HFF-Myc (cell line): ENCODE measurements around the gene FYB1.

Source experiments
- DNase-seq: peaks from one replicate; pipeline ENCODE4 v3.0.0-alpha.2; 2011; ENCODE audit warnings: low read depth; ENCODE audit errors: extremely low read depth
- H3K4me3 ChIP-seq: replicated peaks from 2 replicates; pipeline ENCODE4 v1.5.1; 2011; ENCODE audit warnings: low read depth, mild to moderate bottlenecking, control low read depth, low read length
- TF ChIP-seq, protein P1 (sequence below): IDR thresholded peaks from 2 replicates; pipeline ENCODE4 v1.5.1; 2012; ENCODE audit warnings: mild to moderate bottlenecking, low read depth, low read length, control low read depth; ENCODE audit errors: missing control alignments

FYB1 gene

DNA sequence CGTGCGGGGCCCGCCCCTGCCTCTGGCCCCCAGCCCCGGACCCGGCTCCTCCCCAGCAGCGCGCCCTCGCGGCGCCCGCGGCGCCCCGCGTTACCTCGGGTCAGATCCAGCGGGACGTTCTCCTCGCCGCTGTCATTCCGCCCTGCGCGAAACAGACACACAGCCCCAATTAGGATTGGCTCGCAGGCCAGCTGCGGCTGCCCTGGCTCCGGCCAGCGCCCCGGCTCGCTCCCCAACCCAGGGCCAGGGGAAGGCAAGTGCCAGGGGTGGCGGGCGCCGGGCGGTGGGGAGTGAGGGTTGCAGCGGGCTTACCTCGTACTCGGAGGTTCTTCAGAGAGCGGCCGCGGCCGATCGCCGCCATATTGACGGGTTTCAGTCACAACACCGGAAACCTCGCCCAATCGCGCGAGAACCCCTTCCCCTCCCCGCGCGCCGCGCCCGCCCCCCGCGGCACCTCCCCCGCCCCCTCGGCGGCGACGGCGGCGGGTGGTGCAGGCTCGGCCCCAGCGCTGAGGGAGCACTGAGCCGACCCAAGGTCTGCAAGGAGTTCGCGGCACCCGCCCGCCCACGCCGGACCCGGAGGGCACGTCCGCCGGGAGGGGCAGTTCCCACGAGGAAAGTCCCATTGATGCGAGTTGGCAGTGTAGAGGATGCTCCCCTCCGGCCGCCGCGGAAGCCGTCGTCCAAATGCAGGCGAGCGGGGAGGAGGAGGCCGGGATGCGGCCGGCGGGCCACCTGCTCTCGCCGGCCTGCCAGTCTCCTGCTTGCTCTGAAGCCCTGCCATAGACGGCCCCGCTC, 145.1 kb downstream of the FYB1 start, which contains the start of gene RICTOR:
RICTOR (minus strand) TSS at position 383 of the 798 bp plus-strand sequence; CDS start at position 361, 22 bp downstream.
- DNase-seq: no peak
- H3K4me3 ChIP-seq: peak within 1 kb of the TSS; percentile 86
- TF ChIP-seq, protein P1, sequence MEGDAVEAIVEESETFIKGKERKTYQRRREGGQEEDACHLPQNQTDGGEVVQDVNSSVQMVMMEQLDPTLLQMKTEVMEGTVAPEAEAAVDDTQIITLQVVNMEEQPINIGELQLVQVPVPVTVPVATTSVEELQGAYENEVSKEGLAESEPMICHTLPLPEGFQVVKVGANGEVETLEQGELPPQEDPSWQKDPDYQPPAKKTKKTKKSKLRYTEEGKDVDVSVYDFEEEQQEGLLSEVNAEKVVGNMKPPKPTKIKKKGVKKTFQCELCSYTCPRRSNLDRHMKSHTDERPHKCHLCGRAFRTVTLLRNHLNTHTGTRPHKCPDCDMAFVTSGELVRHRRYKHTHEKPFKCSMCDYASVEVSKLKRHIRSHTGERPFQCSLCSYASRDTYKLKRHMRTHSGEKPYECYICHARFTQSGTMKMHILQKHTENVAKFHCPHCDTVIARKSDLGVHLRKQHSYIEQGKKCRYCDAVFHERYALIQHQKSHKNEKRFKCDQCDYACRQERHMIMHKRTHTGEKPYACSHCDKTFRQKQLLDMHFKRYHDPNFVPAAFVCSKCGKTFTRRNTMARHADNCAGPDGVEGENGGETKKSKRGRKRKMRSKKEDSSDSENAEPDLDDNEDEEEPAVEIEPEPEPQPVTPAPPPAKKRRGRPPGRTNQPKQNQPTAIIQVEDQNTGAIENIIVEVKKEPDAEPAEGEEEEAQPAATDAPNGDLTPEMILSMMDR: no peak

DNA sequence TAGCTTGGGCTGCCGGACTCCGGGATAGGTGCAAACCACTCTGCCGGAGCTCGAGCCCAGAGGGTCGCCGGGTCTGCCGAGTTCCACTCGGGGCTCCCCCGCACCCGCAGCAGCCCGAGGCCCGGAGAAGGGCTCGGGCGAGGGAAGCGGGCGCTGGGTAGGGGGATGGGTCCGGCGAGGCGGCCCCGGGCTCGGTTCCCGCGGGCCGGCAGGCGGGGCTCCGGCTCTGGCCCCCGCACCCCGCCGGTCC, 145.7 kb downstream of the FYB1 start:
- H3K4me3 ChIP-seq: peak overlapping the region; percentile 86
- no peak for DNase-seq

DNA sequence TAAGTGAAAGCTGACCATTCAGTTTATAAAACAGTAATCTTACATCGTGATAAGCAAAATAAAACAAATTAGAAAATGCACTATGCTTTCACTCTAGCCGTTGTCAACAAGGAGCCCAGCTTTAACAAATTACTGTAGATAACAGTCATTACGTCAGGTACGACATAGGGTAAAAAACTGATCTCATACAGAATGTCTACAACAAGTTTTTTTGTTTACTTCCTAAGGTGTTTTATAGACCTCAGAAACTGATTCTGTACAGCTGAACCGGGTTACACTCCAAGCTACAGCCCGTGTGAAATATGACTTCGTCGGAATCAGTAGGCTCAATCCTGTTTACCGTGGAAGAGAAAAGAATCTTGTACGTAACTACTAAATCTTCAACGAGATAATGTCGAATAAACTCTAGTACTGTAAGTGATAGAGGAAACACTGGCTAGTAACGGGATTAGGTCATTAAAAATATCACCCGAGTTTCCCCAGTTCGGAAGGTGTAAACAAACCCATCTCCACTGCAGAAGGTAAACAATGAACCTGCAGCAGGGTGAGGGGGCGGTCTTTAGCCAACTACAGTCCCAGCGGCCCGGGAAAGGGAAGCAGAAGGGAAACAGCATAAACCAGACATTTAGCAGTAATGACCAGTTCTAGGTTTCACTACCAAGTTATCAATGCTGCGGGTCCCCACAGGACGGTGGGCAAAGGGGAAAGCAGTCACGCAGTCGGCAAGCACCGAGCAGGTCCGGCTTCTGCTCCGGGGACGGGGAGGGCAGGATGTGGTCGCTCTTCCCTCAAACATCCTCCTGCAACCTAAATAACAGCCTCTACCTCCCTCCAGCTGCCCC, 146.2 kb downstream of the FYB1 start:
- DNase-seq: no peak
- TF ChIP-seq, protein P1: no peak
- peak overlapping the region; percentile 86 for H3K4me3 ChIP-seq

More for the DNA sequence above, 145.7 kb downstream of the FYB1 start:
- TF ChIP-seq, protein P1: no peak

DNA sequence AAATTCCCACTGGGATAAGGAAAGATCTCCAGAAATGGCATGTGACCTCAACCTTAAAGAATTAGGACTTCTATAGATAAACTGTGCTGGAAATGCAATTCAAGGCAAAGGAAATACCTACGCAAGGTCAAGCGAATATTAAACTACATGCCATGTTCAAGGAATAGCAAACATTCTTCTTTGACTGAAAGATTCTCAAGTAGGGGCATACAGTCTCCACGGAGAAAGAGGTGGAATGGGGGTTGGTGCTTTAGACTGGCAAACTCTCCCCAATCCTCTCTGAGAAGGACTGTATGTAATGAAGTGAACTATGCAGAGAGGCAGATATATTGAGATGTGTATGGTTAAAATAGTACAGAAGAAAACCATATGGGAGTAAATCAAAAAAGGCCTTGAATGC, 151.3 kb downstream of the FYB1 start:
- TF ChIP-seq, protein P1: no peak
- no peak overlapping the region for H3K4me3 ChIP-seq

DNA sequence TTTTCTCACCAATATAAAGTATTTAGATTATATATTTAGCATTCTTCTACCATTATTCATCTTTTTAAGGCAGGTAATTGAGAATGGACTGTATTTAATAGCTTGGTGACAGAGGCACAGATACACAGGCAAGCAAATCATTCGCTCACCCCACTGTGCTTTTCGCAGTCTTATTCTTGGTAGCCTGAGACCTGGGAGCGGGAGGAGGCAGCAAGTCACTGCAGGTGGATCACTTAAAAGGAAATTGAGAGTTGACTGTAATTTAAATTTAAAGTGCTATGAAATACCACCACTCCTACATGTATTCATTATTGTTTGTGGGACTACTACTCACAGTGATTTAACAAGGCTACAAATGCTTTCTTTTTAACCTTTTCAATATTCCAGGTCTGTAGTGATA, 154.9 kb downstream of the FYB1 start:
- DNase-seq: no peak
- TF ChIP-seq, protein P1: no peak
- H3K4me3 ChIP-seq: no peak overlapping the region

More for the DNA sequence above, 151.3 kb downstream of the FYB1 start:
- no peak for DNase-seq

DNA sequence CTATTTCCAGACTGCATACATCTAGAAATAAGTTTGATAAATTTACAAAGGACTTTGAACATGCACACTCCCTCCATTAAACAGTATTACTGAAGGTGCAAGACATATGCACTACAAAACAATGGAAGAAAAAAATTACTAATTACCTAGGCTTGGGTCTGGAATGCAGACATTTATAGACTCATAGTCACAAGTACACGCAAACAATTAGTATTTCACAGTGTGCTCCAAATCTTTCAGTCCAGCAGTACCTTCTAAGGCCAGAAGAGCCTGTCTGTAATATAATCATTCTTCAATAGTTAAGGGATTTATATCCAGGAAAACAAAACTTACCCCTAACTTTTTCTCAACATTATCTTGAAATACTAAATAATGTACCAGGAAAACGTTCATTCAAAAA, 156.3 kb downstream of the FYB1 start:
- H3K4me3 ChIP-seq: no peak overlapping the region
- TF ChIP-seq, protein P1: no peak
- no peak for DNase-seq
